H1 (cell line): ENCODE results near the gene CUEDC1. TPM values are rescaled to one million over a fixed set of nuclear protein-coding genes. Genes with fewer than 3 reads are reported as not detected.

Experiments used
- ATF3 ChIP-seq: IDR thresholded peaks from 2 replicates; pipeline ENCODE4 v1.6.1; 2011; ENCODE audit warnings: low read depth, mild to moderate bottlenecking, low read length; ENCODE audit not compliant: insufficient read depth
- BRCA1 ChIP-seq: IDR thresholded peaks from 2 replicates; pipeline ENCODE4 v1.6.1; 2012; ENCODE audit warnings: low read depth, low read length, improper control_type of control experiment
- CHD7 ChIP-seq: fragments of 300-600 bp; sonication (generic); IDR thresholded peaks from 2 replicates; pipeline ENCODE4 v1.7.1; 2012; ENCODE audit warnings: low read length, moderate library complexity, mild to moderate bottlenecking, inconsistent platforms; ENCODE audit not compliant: insufficient replicate concordance
- EZH2 ChIP-seq: fragments of 200-600 bp; sonication (generic); IDR thresholded peaks from 2 replicates; pipeline ENCODE4 v1.7.1; 2012; ENCODE audit warnings: low read depth, mild to moderate bottlenecking, moderate library complexity, low read length, inconsistent platforms; ENCODE audit not compliant: severe bottlenecking
- GTF2F1 ChIP-seq: IDR thresholded peaks from 2 replicates; pipeline ENCODE4 v1.6.1; 2012; ENCODE audit warnings: low read depth, low read length, improper control_type of control experiment, borderline replicate concordance
- HDAC2 ChIP-seq, 2 experiments: fragments of 300-600 bp in 1 of 2; sonication (generic) in 1 of 2; IDR thresholded peaks; 2 replicates each; pipeline ENCODE4 v1.6.1; 2011 to 2012; ENCODE audit warnings: low read depth in 2 of 2, low read length in 2 of 2, mild to moderate bottlenecking in 2 of 2, moderate library complexity in 2 of 2, borderline replicate concordance in 1 of 2, inconsistent platforms in 1 of 2
- SP4 ChIP-seq: IDR thresholded peaks from 2 replicates; pipeline ENCODE4 v1.6.1; 2012; ENCODE audit warnings: low read length, inconsistent platforms
- polyA plus RNA-seq, 7 experiments: library from polyadenylated mRNA; depleted of rRNA in 3 of 7; stranded (reverse) in 5 of 7; unstranded in 2 of 7; fragments of >200 nt in 5 of 7; fragments of 200-250 nt in 2 of 7; gene quantifications; 1 replicate in 5 of 7; 2 replicates in 1 of 7; 4 replicates in 1 of 7; pipeline versions ENCODE4 v1.2.1 to v1.2.3, GENCODE V29; 2011 to 2013; ENCODE audit warnings: missing spikeins in 2 of 7, mixed read lengths in 2 of 7
- total RNA-seq: library from RNA; stranded (reverse); fragmentation: NEBNext Ultra II Directional; extraction: Animal tissue kit (Norgen Biotek cat#: 25700); gene quantifications from 2 replicates; pipeline ENCODE4 v1.2.1, GENCODE V29; 2021

Gene CUEDC1
- total and polyA plus RNA-seq, 2 of the 8 experiments (the other 6 are each of a cell fraction or from before 2014, with no cell fraction given) = 4.0 to 10.7 TPM

- TF ChIP-seq CHD7 (no peak), ATF3 (no peak), HDAC2 (IDR thresholded peaks at IDR 0.05; ENCODE audit: borderline replicate concordance in 1 of 2, low read depth in 2 of 2, low read length in 2 of 2) (no peak), EZH2 (no peak), BRCA1 (no peak), GTF2F1 (no peak), SP4 (no peak)
Measured at GRCh38 chr17:57887161-57887560, 68.1 kb downstream of the CUEDC1 start (continued).
